ENCODE results near the gene SPINK8.
"Not testable (repeated sequence)": the region's sequence is repeated elsewhere in the genome, so short reads cannot be mapped to it uniquely, and the experiment has no call there.

SPINK8 gene

GRCh38 chr3:48331706-48332435 lies 1.6 kb downstream of the SPINK8 start:
- DNase-seq (ENCODE audit: low read depth, low spot score): not testable (repeated sequence)

GRCh38 chr3:48320996-48321395 lies 12.5 kb downstream of the SPINK8 start:
- DNase-seq (ENCODE audit: low read depth, low spot score): no peak

- DNase-seq (ENCODE audit: low read depth, low spot score): no peak
Measured at GRCh38 chr3:48318713-48319468, 14.6 kb downstream of the SPINK8 start.

- no peak for DNase-seq (ENCODE audit: low read depth, low spot score)
Measured at GRCh38 chr3:48314542-48314941, 18.9 kb downstream of the SPINK8 start.

GRCh38 chr3:48306860-48307530 lies 26.5 kb downstream of the SPINK8 start:
- no peak for DNase-seq (ENCODE audit: low read depth, low spot score)

- DNase-seq (ENCODE audit: low read depth, low spot score): no peak
Measured at GRCh38 chr3:48306290-48306689, 27.2 kb downstream of the SPINK8 start.

- DNase-seq (ENCODE audit: low read depth, low spot score): no peak
Measured at GRCh38 chr3:48305396-48305795, 28.1 kb downstream of the SPINK8 start.

- DNase-seq (ENCODE audit: low read depth, low spot score): no peak
Measured at GRCh38 chr3:48303021-48303420, 30.4 kb downstream of the SPINK8 start.

- no peak for DNase-seq (ENCODE audit: low read depth, low spot score)
Measured at GRCh38 chr3:48301800-48302166, 31.7 kb downstream of the SPINK8 start.

- DNase-seq (ENCODE audit: low read depth, low spot score): peak; percentile 94
Measured at GRCh38 chr3:48301020-48301799, 32.3 kb downstream of the SPINK8 start, which contains the start of gene NME6. Gene NME6 (minus strand): TSS chr3:48301367.

- DNase-seq (ENCODE audit: low read depth, low spot score): peak; percentile 23
Measured at GRCh38 chr3:48299746-48300712, 33.4 kb downstream of the SPINK8 start.

- DNase-seq (ENCODE audit: low read depth, low spot score): no peak
Measured at GRCh38 chr3:48297111-48297810, 36.2 kb downstream of the SPINK8 start.

GRCh38 chr3:48296699-48297098 lies 36.8 kb downstream of the SPINK8 start:
- no peak for DNase-seq (ENCODE audit: low read depth, low spot score)

GRCh38 chr3:48294611-48295263 lies 38.7 kb downstream of the SPINK8 start:
- no peak for DNase-seq (ENCODE audit: low read depth, low spot score)

- DNase-seq (ENCODE audit: low read depth, low spot score): no peak
Measured at GRCh38 chr3:48289659-48290058, 43.8 kb downstream of the SPINK8 start.

- DNase-seq (ENCODE audit: low read depth, low spot score): no peak
Measured at GRCh38 chr3:48287034-48287433, 46.4 kb downstream of the SPINK8 start.

GRCh38 chr3:48286308-48286707 lies 47.2 kb downstream of the SPINK8 start:
- DNase-seq (ENCODE audit: low read depth, low spot score): no peak

- no peak for DNase-seq (ENCODE audit: low read depth, low spot score)
Measured at GRCh38 chr3:48285675-48286074, 47.8 kb downstream of the SPINK8 start.

GRCh38 chr3:48285132-48285531 lies 48.3 kb downstream of the SPINK8 start:
- DNase-seq (ENCODE audit: low read depth, low spot score): no peak
